A172 (cell line): ENCODE measurements around the gene RNF212. TPM values are rescaled to one million over a fixed set of nuclear protein-coding genes. Genes with fewer than 3 reads are reported as not detected.

Experiments used
- DNase-seq: peaks from one replicate; pipeline ENCODE4 v3.0.0-alpha.2; 2015; ENCODE audit warnings: low spot score
- total RNA-seq: library from RNA; depleted of rRNA; stranded (reverse); fragments of >200 nt; shearing (Covaris generic); gene quantifications from 2 replicates; pipeline ENCODE4 v1.2.3, GENCODE V29; 2014

The RNF212 gene
- total RNA-seq, 1 experiment from 2014 or later, result not detected

- no peak for DNase-seq
These were observed 22.6 kb downstream of the RNF212 start for GRCh38 chr4:1090465-1091440.

- no peak for DNase-seq
These were observed 23.3 kb downstream of the RNF212 start for GRCh38 chr4:1090036-1090435.

GRCh38 chr4:1087371-1087770 is 26.0 kb downstream of the RNF212 start:
- DNase-seq, result no peak

GRCh38 chr4:1086011-1086410 is 27.4 kb downstream of the RNF212 start:
- no peak for DNase-seq

GRCh38 chr4:1085404-1085799 is 28.0 kb downstream of the RNF212 start:
- DNase-seq, result no peak

GRCh38 chr4:1084796-1085403 is 28.5 kb downstream of the RNF212 start:
- no peak for DNase-seq

- DNase-seq, result no peak
These were observed 29.0 kb downstream of the RNF212 start for GRCh38 chr4:1084394-1084793.

- DNase-seq, result peak; percentile 96
These were observed 30.9 kb downstream of the RNF212 start for GRCh38 chr4:1082215-1083182.

GRCh38 chr4:1081689-1082040 is 31.7 kb downstream of the RNF212 start:
- DNase-seq, result no peak

GRCh38 chr4:1080961-1081688 is 32.2 kb downstream of the RNF212 start:
- peak; percentile 79 for DNase-seq

GRCh38 chr4:1080432-1080831 is 32.9 kb downstream of the RNF212 start:
- DNase-seq, result no peak

- no peak for DNase-seq
These were observed 33.6 kb downstream of the RNF212 start for GRCh38 chr4:1079711-1080265.

GRCh38 chr4:1078490-1078889 is 34.9 kb downstream of the RNF212 start:
- DNase-seq, result no peak

GRCh38 chr4:1077711-1078477 is 35.5 kb downstream of the RNF212 start:
- no peak for DNase-seq

GRCh38 chr4:1075809-1076699 is 37.3 kb downstream of the RNF212 start:
- no peak for DNase-seq

GRCh38 chr4:1075225-1075624 is 38.1 kb downstream of the RNF212 start:
- DNase-seq, result no peak

- DNase-seq, result no peak
These were observed 39.3 kb downstream of the RNF212 start for GRCh38 chr4:1074077-1074476.

- peak; percentile 65 for DNase-seq
These were observed 40.4 kb downstream of the RNF212 start for GRCh38 chr4:1072830-1073446.

GRCh38 chr4:1069394-1069793 is 44.0 kb downstream of the RNF212 start:
- DNase-seq, result no peak
